K562 (cell line): Measurements from ENCODE around the gene SOWAHA. TPM values are rescaled to one million over a fixed set of nuclear protein-coding genes. Genes with fewer than 3 reads are reported as not detected.

Source experiments
- ARNT ChIP-seq, 2 experiments: fragments of 450-650 bp; IDR thresholded peaks; 2 replicates each; pipeline ENCODE4 v1.6.1; 2016; ENCODE audit warnings: mild to moderate bottlenecking in 1 of 2
- ATF7 ChIP-seq: fragments of 450-650 bp; IDR thresholded peaks from 2 replicates; pipeline ENCODE4 v1.7.1; 2014; ENCODE audit warnings: mild to moderate bottlenecking, moderate library complexity
- CGGBP1 ChIP-seq: fragments of 250-450 bp; sonication (Bioruptor Pico); IDR thresholded peaks from 2 replicates; pipeline ENCODE4 v1.9.0; 2021; ENCODE audit warnings: mild to moderate bottlenecking
- CXXC5 ChIP-seq: fragments of 250-450 bp; sonication (Bioruptor Pico); IDR thresholded peaks from 2 replicates; pipeline ENCODE4 v1.8.0; 2022; ENCODE audit warnings: inconsistent platforms, mild to moderate bottlenecking, moderate library complexity
- HMG20A ChIP-seq: fragments of 450-650 bp; formaldehyde crosslinking; conservative IDR thresholded peaks from 2 replicates; pipeline ENCODE4 v1.4.0; 2020; ENCODE audit warnings: mild to moderate bottlenecking, mixed read lengths
- HMGN3 ChIP-seq: IDR thresholded peaks from 2 replicates; pipeline ENCODE4 v1.6.1; 2011; ENCODE audit warnings: borderline replicate concordance, low read depth, mild to moderate bottlenecking, mixed read lengths, low read length; ENCODE audit not compliant: insufficient read length; ENCODE audit errors: extremely low read depth
- KDM4B ChIP-seq, 2 experiments: fragments of 450-650 bp in 1 of 2; sonication (generic) in 1 of 2; IDR thresholded peaks; 2 replicates each; pipeline ENCODE4 v1.6.1; 2016 to 2017; ENCODE audit warnings: borderline replicate concordance in 2 of 2, antibody characterized with exemption in 1 of 2, low read depth in 1 of 2, mild to moderate bottlenecking in 1 of 2
- KLF10 ChIP-seq: fragments of 250-450 bp; sonication (Bioruptor Pico); IDR thresholded peaks from 2 replicates; pipeline ENCODE4 v1.6.1; 2021; ENCODE audit warnings: matching md5 sums
- L3MBTL2 ChIP-seq: fragments of 450-650 bp; IDR thresholded peaks from 2 replicates; pipeline ENCODE4 v1.6.1; 2016; ENCODE audit warnings: mild to moderate bottlenecking, moderate library complexity
- SOX6 ChIP-seq: fragments of 450-650 bp; IDR thresholded peaks from 2 replicates; pipeline ENCODE4 v1.6.1; 2014; ENCODE audit warnings: mild to moderate bottlenecking
- ZNF232 ChIP-seq: sonication (generic); formaldehyde crosslinking; IDR thresholded peaks from 2 replicates; pipeline ENCODE4 v1.8.0; 2022; ENCODE audit warnings: mild to moderate bottlenecking, missing genetic modification reagents
- polyA plus RNA-seq, 8 experiments: library from polyadenylated mRNA; depleted of rRNA in 4 of 8; stranded (reverse) in 5 of 8; unstranded in 3 of 8; fragments of >200 nt; fragmentation: Nextera tagmentation in 2 of 8; fragmentation: Illumina TruSeq in 1 of 8; extraction: Ambion mirVana in 2 of 8; extraction: Trizol in 1 of 8; gene quantifications; 2 replicates each; pipeline versions ENCODE4 v1.2.1 to v1.2.3, GENCODE V29; 2011 to 2014; ENCODE audit warnings: inconsistent platforms in 1 of 8, missing spikeins in 1 of 8
- total RNA-seq, 7 experiments: library from RNA; depleted of rRNA in 6 of 7; stranded (reverse); fragments of >200 nt in 6 of 7; fragmentation: Illumina TruSeq in 2 of 7; extraction: Trizol in 2 of 7; gene quantifications; 2 replicates each; pipeline versions ENCODE4 v1.2.1 to v1.2.3, GENCODE V29; 2011 to 2021; ENCODE audit warnings: low replicate concordance in 1 of 7
- TF ChIP-seq, protein P1 (sequence below), 2 experiments: fragments of 150-350 bp in 1 of 2; IDR thresholded peaks; 2 replicates each; pipeline ENCODE4 v1.6.1; 2012 to 2016; ENCODE audit warnings: low read depth in 2 of 2, low read length in 2 of 2, mild to moderate bottlenecking in 1 of 2, moderate library complexity in 1 of 2
- TF ChIP-seq, protein P2 (sequence below), 2 experiments: fragments of 450-650 bp; formaldehyde crosslinking in 1 of 2; IDR thresholded peaks; 2 replicates each; pipeline versions ENCODE4 v1.4.0 to v1.6.1; 2014 to 2020; ENCODE audit warnings: mild to moderate bottlenecking in 2 of 2, borderline replicate concordance in 1 of 2, low read depth in 1 of 2
- TF ChIP-seq, protein P3 (sequence below): fragments of 250-450 bp; sonication (Bioruptor Pico); IDR thresholded peaks from 2 replicates; pipeline ENCODE4 v1.8.0; 2022; ENCODE audit warnings: inconsistent platforms, mild to moderate bottlenecking, moderate library complexity, borderline replicate concordance

The SOWAHA gene
- total and polyA plus RNA-seq, 9 of the 15 experiments (the other 6 are each of a cell fraction or from before 2014, with no cell fraction given), result not detected

DNA sequence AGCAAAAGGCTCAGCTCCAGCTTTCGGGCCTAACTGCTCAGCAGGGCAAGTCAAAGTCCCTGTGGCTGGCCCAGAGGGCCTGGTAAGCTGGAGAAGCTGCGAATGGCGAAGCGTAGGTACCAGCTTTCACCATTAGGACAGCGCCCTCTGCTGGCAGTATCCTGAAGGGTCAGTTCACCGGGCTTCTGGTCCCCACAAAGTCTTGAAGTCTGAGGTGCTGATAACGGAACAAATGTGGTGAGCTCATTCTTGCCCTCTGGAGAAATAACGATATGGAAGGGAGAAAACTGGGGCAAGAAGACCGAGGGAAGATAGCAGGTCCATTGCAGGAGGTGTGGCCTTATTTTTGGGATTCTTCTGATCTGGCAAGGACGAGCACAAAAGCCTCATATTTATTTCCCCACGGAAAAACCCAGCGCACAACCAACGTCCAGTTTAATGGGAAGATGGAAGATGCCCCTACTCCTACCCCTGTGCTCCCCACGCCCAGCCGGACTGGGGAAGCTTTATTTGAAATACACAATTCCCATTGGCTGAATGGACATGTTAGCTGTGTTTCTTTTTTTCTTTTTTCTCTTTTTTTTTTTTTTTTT is 7.2 kb downstream of the SOWAHA start (continued):
- TF ChIP-seq, protein P1, sequence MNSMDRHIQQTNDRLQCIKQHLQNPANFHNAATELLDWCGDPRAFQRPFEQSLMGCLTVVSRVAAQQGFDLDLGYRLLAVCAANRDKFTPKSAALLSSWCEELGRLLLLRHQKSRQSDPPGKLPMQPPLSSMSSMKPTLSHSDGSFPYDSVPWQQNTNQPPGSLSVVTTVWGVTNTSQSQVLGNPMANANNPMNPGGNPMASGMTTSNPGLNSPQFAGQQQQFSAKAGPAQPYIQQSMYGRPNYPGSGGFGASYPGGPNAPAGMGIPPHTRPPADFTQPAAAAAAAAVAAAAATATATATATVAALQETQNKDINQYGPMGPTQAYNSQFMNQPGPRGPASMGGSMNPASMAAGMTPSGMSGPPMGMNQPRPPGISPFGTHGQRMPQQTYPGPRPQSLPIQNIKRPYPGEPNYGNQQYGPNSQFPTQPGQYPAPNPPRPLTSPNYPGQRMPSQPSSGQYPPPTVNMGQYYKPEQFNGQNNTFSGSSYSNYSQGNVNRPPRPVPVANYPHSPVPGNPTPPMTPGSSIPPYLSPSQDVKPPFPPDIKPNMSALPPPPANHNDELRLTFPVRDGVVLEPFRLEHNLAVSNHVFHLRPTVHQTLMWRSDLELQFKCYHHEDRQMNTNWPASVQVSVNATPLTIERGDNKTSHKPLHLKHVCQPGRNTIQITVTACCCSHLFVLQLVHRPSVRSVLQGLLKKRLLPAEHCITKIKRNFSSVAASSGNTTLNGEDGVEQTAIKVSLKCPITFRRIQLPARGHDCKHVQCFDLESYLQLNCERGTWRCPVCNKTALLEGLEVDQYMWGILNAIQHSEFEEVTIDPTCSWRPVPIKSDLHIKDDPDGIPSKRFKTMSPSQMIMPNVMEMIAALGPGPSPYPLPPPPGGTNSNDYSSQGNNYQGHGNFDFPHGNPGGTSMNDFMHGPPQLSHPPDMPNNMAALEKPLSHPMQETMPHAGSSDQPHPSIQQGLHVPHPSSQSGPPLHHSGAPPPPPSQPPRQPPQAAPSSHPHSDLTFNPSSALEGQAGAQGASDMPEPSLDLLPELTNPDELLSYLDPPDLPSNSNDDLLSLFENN (IDR thresholded peaks at IDR 0.05; ENCODE audit: low read depth in 2 of 2, low read length in 2 of 2), result 0 out of 4 replicates have a peak, but pooled peaks of 1 of the 2 experiments have one; percentile 8
- TF ChIP-seq ZNF232 (CRISPR knock-in tag) (no peak), HMG20A (CRISPR knock-in tag) (no peak), ATF7 (peak; percentile 81; the same call in 1 of the 2 replicates), CXXC5 (CRISPR knock-in tag) (0 out of 2 replicates have a peak, but pooled peaks have one; percentile 43), KDM4B (IDR thresholded peaks at IDR 0.05; ENCODE audit: borderline replicate concordance in 2 of 2, low read depth in 1 of 2) (no peak), ARNT (IDR thresholded peaks at IDR 0.05) (0 out of 4 replicates have a peak, but pooled peaks of 1 of the 2 experiments have one; percentile 36), SOX6 (peak; percentile 59; the same call in 1 of the 2 replicates), L3MBTL2 (peak; percentile 45; the same call in 1 of the 2 replicates), CGGBP1 (CRISPR knock-in tag) (no peak), KLF10 (CRISPR knock-in tag) (no peak), HMGN3 (no peak)
- TF ChIP-seq, protein P2, sequence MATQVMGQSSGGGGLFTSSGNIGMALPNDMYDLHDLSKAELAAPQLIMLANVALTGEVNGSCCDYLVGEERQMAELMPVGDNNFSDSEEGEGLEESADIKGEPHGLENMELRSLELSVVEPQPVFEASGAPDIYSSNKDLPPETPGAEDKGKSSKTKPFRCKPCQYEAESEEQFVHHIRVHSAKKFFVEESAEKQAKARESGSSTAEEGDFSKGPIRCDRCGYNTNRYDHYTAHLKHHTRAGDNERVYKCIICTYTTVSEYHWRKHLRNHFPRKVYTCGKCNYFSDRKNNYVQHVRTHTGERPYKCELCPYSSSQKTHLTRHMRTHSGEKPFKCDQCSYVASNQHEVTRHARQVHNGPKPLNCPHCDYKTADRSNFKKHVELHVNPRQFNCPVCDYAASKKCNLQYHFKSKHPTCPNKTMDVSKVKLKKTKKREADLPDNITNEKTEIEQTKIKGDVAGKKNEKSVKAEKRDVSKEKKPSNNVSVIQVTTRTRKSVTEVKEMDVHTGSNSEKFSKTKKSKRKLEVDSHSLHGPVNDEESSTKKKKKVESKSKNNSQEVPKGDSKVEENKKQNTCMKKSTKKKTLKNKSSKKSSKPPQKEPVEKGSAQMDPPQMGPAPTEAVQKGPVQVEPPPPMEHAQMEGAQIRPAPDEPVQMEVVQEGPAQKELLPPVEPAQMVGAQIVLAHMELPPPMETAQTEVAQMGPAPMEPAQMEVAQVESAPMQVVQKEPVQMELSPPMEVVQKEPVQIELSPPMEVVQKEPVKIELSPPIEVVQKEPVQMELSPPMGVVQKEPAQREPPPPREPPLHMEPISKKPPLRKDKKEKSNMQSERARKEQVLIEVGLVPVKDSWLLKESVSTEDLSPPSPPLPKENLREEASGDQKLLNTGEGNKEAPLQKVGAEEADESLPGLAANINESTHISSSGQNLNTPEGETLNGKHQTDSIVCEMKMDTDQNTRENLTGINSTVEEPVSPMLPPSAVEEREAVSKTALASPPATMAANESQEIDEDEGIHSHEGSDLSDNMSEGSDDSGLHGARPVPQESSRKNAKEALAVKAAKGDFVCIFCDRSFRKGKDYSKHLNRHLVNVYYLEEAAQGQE (IDR thresholded peaks at IDR 0.05; ENCODE audit: borderline replicate concordance), result peak; percentile 94
- TF ChIP-seq, protein P2 (CRISPR knock-in tag; IDR thresholded peaks at IDR 0.05; ENCODE audit: low read depth), result no peak
- TF ChIP-seq, protein P3, sequence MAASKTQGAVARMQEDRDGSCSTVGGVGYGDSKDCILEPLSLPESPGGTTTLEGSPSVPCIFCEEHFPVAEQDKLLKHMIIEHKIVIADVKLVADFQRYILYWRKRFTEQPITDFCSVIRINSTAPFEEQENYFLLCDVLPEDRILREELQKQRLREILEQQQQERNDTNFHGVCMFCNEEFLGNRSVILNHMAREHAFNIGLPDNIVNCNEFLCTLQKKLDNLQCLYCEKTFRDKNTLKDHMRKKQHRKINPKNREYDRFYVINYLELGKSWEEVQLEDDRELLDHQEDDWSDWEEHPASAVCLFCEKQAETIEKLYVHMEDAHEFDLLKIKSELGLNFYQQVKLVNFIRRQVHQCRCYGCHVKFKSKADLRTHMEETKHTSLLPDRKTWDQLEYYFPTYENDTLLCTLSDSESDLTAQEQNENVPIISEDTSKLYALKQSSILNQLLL, result no peak
